IPS-18a (cell line): ENCODE measurements around the gene AGO1.
"Not testable (repeated sequence)": the region's sequence is repeated elsewhere in the genome, so short reads cannot be mapped to it uniquely, and the experiment has no call there.

Source experiments
- H3K27ac ChIP-seq: one replicate; pipeline ENCODE4 v1.5.1; 2013; ENCODE audit warnings: low read length
- H3K27me3 ChIP-seq: one replicate; pipeline ENCODE4 v1.6.1; 2013; ENCODE audit warnings: mild to moderate bottlenecking, low read length; ENCODE audit not compliant: control insufficient read depth, insufficient read depth
- H3K36me3 ChIP-seq: one replicate; pipeline ENCODE4 v1.6.1; 2013; ENCODE audit warnings: low read depth, low read length; ENCODE audit not compliant: control insufficient read depth
- H3K4me1 ChIP-seq: one replicate; pipeline ENCODE4 v1.6.1; 2013; ENCODE audit warnings: low read depth, low read length; ENCODE audit not compliant: control insufficient read depth
- H3K4me3 ChIP-seq: one replicate; pipeline ENCODE4 v1.5.1; 2013; ENCODE audit warnings: low read length
- H3K9ac ChIP-seq: one replicate; pipeline ENCODE4 v1.6.1; 2013; ENCODE audit warnings: mild to moderate bottlenecking, low read length, moderate library complexity
- H3K9me3 ChIP-seq: one replicate; pipeline ENCODE4 v1.6.1; 2013; ENCODE audit warnings: low read depth, low read length; ENCODE audit not compliant: control insufficient read depth

The AGO1 gene

DNA sequence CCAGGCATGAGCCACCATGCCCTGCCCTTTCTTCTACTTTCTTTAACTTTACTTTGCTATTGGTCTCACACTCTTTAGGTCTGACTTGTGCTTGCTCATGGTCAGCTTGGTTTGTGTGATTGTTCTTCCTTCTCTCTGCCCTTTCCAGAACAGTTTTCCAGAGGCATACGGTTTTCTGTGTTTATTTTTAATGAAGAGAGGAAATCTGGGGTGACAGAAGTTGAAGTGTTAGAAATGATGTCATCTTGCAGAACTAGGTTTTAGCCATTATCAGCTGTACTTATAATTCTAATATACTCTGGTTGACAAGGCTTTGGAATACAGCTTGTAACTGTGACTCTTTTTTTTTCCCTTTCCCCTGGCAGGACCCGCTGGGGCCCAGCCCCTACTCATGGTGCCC lies 62.3 kb downstream of the AGO1 start:
- Histone ChIP-seq H3K4me3 (no peak overlapping the region), H3K9ac (no peak overlapping the region), H3K27me3 (no peaks in the 10 kb centered on the region), H3K9me3 (no peaks in the 10 kb centered on the region), H3K36me3 (peaks cover 6% of the 10 kb centered on the region), H3K4me1 (no peaks in the 10 kb centered on the region), H3K27ac (no peak overlapping the region)

GRCh38 chr1:35947547-35947946 lies 64.5 kb downstream of the AGO1 start:
- H3K4me1 ChIP-seq, result no peaks in the 10 kb centered on the region
- H3K36me3 ChIP-seq, result peaks cover 9% of the 10 kb centered on the region
- H3K27ac ChIP-seq, result no peak overlapping the region

GRCh38 chr1:35958558-35958957 lies 75.5 kb downstream of the AGO1 start:
- Histone ChIP-seq H3K4me3 (no peak overlapping the region), H3K27ac (no peak overlapping the region), H3K27me3 (no peaks in the 10 kb centered on the region), H3K9ac (no peak overlapping the region), H3K36me3 (peaks cover 4% of the 10 kb centered on the region), H3K9me3 (no peaks in the 10 kb centered on the region), H3K4me1 (no peaks in the 10 kb centered on the region)

More at GRCh38 chr1:35947547-35947946, 64.5 kb downstream of the AGO1 start:
- no peaks in the 10 kb centered on the region for H3K9me3 ChIP-seq
- no peak overlapping the region for H3K9ac ChIP-seq
- no peaks in the 10 kb centered on the region for H3K27me3 ChIP-seq
- H3K4me3 ChIP-seq, result no peak overlapping the region

DNA sequence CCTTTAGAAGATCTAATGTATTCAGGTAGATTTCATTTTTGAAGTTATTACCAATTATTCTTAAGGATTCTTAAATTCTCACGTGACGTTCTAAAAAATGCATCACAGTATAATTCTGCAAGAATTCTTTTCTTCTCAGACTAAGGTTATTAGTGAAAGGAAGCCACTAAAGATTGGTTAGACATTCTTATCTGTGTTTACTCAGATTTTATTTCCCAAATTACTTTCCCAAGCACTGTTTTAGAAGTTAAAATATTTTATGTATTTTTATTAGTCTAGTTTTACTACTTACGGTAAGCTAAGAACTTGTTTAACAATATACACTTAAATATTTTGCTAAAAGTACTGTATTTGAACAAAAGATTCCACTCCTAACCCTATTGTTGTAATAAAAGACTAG lies 76.3 kb downstream of the AGO1 start:
- Histone ChIP-seq H3K9me3 (no peaks in the 10 kb centered on the region), H3K36me3 (peaks cover 4% of the 10 kb centered on the region), H3K4me3 (no peak overlapping the region)

DNA sequence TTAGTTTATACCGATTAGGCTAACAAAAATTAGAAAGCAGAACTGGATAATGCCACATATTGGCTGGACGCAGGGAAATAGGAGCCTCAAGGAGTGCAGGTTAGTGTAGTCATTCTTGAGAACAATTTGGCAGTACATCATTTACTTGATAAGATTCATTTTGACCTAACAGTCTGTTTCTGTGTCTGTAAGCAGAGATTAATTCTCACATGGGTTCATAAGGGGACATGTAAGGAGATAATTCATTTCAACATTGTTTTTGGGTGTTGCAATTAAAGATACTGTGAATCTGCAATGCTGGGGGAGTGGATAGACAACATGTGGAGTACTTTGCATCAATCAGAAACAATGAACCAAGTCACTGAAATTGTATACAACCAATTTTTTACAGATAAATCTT lies 79.9 kb downstream of the AGO1 start:
- no peak overlapping the region for H3K4me3 ChIP-seq
- no peaks in the 10 kb centered on the region for H3K27me3 ChIP-seq
- H3K27ac ChIP-seq, result no peak overlapping the region
- no peaks in the 10 kb centered on the region for H3K4me1 ChIP-seq
- no peaks in the 10 kb centered on the region for H3K9me3 ChIP-seq
- no peak overlapping the region for H3K9ac ChIP-seq
- H3K36me3 ChIP-seq, result peaks cover 4% of the 10 kb centered on the region

More for the DNA sequence above, 76.3 kb downstream of the AGO1 start:
- no peak overlapping the region for H3K9ac ChIP-seq
- H3K27me3 ChIP-seq, result no peaks in the 10 kb centered on the region
- H3K4me1 ChIP-seq, result no peaks in the 10 kb centered on the region
- no peak overlapping the region for H3K27ac ChIP-seq

DNA sequence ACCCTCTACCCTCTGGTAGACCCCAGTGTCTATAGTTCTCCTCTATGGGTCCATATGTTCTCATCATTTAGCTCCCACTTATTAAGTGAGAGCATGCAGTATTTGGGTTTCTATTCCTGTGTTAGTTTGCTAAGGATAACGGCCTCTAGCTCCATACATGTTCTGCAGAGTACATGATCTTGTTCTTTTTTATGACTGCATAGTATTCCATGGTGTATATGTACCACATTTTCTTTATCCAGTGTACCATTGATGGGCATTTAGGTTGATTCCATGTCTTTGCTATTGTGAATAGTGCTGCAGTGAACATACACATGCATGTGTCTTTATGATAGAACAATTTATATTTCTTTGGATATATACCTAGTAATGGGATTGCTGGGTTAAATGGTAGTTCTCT lies 81.3 kb downstream of the AGO1 start:
- H3K9ac ChIP-seq, H3K9me3 ChIP-seq, H3K4me3 ChIP-seq, H3K27ac ChIP-seq, H3K4me1 ChIP-seq, H3K27me3 ChIP-seq: not testable (repeated sequence)
- peaks cover 10% of the 10 kb centered on the region for H3K36me3 ChIP-seq

DNA sequence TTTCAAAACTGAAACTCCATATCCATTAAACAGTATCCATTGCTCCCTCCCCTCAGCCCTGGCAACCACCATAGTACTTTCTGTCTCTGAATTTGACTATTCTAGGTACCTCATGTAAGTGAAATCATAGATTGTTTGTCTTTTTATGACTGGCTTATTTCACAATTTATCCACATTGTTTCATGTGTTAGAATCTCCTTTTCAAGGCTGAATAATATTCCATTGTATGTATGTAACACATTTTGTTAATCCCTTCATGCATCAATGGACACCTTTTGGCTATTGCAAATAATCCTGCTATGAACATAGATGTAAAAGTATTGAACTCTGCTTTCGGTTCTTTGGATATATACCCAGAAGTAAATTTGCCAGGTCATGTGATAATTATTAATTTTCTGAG lies 85.4 kb downstream of the AGO1 start:
- H3K36me3 ChIP-seq, result peaks cover 16% of the 10 kb centered on the region
- H3K4me3 ChIP-seq, result no peak overlapping the region
- no peaks in the 10 kb centered on the region for H3K9me3 ChIP-seq
- H3K27me3 ChIP-seq, result no peaks in the 10 kb centered on the region
- H3K4me1 ChIP-seq, result no peaks in the 10 kb centered on the region
- H3K9ac ChIP-seq, result no peak overlapping the region
- H3K27ac ChIP-seq, result no peak overlapping the region

DNA sequence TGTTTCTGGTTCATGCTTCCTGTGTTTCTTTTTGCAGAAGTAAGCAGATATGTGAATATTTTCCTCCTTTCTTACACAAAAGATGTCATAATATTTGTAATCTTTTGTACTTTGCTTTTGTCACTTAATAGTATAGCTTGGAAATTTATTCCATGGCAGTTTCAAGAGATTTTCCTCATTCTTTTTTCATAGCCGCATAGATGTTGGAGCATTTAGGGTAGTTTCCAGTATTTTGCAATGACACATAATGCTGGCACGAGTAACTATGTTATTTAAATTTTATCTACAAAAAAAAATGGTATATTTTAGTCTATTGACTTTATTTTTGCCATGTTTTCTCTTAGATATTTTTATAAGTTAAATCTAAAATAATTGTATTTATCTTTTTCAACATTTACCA lies 88.6 kb downstream of the AGO1 start:
- Histone ChIP-seq H3K27me3 (no peaks in the 10 kb centered on the region), H3K4me3 (no peak overlapping the region), H3K9me3 (no peaks in the 10 kb centered on the region), H3K9ac (no peak overlapping the region), H3K36me3 (peaks cover 19% of the 10 kb centered on the region), H3K27ac (no peak overlapping the region), H3K4me1 (no peaks in the 10 kb centered on the region)

GRCh38 chr1:35972631-35973030 lies 89.6 kb downstream of the AGO1 start:
- not testable (repeated sequence) for H3K9ac ChIP-seq, H3K4me1 ChIP-seq, H3K9me3 ChIP-seq, H3K4me3 ChIP-seq, H3K27ac ChIP-seq, H3K27me3 ChIP-seq
- peaks cover 19% of the 10 kb centered on the region for H3K36me3 ChIP-seq

DNA sequence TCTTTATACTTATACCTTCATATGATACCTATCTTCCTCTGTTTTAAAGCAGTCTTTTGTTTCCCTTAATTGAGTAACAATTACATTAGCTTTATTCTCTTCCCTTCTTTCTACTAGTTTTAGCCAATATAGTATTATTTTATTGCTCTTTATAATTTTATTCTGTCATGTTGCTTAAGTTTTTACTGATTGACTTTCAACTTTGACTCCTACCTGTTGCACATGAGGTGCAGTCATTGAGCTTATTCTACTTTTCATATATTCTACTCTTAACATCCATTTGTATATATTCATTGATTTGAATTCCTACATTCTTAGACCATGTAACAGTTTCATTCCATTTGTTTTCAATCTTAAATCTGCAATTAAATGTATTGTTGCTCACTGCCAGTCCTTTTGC lies 97.1 kb downstream of the AGO1 start:
- Histone ChIP-seq H3K4me3 (no peak overlapping the region), H3K36me3 (peaks cover 12% of the 10 kb centered on the region), H3K27ac (no peak overlapping the region), H3K9ac (no peak overlapping the region), H3K4me1 (no peaks in the 10 kb centered on the region), H3K9me3 (no peaks in the 10 kb centered on the region), H3K27me3 (no peaks in the 10 kb centered on the region)
